Measurements from ENCODE around the gene EMC8. TPM values are rescaled to one million over a fixed set of nuclear protein-coding genes. Genes with fewer than 3 reads are reported as not detected.
A peak's percentile ranks its signal among the peaks of the same experiment; 100 is the strongest.

EMC8 gene
- total and polyA plus RNA-seq, 2 donors from 2014 or later, result 20.9 to 24.7 TPM

DNA sequence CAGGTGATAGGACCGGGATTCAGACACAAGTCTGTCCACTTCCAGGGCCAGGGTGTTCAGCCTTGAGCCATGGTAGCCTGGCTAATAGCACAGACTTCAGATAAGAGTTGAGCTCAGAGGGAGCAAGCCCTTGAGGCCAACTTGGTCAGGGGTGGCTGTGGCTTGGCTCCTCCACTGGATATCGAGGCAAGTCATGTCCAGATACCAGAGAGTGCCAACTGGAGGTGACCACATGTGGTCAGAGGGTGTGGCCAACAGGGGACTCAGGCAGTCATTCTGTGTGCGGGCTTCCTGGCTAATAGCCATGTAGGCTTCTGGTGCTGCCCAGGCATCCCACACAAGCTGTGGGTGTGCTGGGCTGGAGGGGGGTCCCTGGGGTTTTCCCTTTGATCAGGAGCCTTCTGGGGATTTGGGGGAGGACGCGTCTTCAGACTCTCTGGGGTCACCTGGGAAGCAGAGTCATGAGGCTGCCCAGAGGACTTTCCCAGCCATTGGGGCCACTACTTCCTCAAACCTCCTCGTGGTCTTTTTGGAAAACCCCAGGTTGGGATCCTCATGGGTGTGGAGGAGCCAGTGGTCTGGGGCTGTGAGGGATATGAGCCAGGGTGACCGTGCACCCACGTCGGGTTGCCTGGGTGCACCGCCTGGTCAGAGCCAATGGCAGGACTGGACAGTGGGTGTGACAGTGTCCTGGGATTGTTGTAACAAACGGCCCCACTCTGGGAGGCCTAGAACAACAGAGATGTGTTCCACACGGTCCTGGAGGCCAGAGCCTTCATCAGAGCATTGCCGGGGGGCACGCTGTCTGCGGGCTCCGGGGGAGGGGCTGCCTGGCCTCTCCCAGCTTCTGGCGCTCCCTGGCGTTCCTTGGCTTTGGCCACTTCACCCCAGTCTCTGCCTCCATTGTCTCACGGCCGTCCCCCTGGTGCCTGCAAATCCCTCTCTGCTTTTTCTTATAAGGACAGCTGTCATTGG lies 25.1 kb upstream of the EMC8 start:
- DNase-seq (peak in 1 of 5 donors; percentile 50), FAIRE-seq (no peak)
- Histone ChIP-seq H3K9ac (ENCODE audit: low read length in 3 of 3) (no peak overlapping the region), H3K27me3 (ENCODE audit: control insufficient read depth, insufficient read depth, low read length) (peaks cover 3% of the 10 kb centered on the region), H3K4me3 (ENCODE audit: low read length in 3 of 3) (no peak overlapping the region), H3K9me3 (ENCODE audit: control insufficient read depth in 2 of 3, insufficient read depth in 1 of 3, low read length in 3 of 3) (peaks cover 0 to 2% (median 0%) of the 10 kb centered on the region in 3 donors), H3K27ac (ENCODE audit: low read depth in 2 of 2, low read length in 2 of 2) (no peak overlapping the region), H3K36me3 (ENCODE audit: control insufficient read depth in 2 of 3, insufficient read depth in 3 of 3, low read length in 3 of 3) (no peaks in the 10 kb centered on the region), H3K4me1 (ENCODE audit: control insufficient read depth in 2 of 3, insufficient read depth in 2 of 3, low read depth in 1 of 3, low read length in 3 of 3) (no peaks in the 10 kb centered on the region)
- intact Hi-C loops (cut with DNase I), result loop anchor here (5.0 to 10.0 kb wide), 2 partner anchors 163 to 190 kb away; no protein-coding TSS in a partner anchor
- TF ChIP-seq, protein P1, sequence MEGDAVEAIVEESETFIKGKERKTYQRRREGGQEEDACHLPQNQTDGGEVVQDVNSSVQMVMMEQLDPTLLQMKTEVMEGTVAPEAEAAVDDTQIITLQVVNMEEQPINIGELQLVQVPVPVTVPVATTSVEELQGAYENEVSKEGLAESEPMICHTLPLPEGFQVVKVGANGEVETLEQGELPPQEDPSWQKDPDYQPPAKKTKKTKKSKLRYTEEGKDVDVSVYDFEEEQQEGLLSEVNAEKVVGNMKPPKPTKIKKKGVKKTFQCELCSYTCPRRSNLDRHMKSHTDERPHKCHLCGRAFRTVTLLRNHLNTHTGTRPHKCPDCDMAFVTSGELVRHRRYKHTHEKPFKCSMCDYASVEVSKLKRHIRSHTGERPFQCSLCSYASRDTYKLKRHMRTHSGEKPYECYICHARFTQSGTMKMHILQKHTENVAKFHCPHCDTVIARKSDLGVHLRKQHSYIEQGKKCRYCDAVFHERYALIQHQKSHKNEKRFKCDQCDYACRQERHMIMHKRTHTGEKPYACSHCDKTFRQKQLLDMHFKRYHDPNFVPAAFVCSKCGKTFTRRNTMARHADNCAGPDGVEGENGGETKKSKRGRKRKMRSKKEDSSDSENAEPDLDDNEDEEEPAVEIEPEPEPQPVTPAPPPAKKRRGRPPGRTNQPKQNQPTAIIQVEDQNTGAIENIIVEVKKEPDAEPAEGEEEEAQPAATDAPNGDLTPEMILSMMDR (IDR thresholded peaks at IDR 0.05; ENCODE audit: borderline replicate concordance, extremely low read depth, insufficient read depth), result no peak

DNA sequence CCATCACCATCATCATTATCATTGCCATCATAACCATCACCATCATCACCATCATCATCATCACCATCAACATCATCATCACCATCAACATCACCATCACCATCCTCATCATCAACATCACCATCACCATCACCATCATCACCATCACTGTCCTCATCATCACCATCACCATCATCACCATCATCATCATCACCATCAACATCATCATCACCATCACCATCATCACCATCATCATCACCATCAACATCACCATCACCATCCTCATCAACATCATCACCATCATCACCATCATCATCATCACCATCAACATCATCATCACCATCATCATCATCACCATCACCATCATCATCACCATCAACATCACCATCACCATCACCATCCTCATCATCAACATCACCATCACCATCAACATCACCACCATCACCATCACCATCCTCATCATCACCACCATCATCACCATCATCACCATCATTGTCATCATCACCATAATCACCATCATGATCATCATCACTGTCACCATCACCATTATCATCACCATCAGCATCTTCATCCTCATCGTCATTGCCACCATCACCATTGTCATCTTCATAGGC lies 24.1 kb upstream of the EMC8 start:
- Histone ChIP-seq H3K9me3 (ENCODE audit: control insufficient read depth in 2 of 3, insufficient read depth in 1 of 3, low read length in 3 of 3) (peaks cover 0 to 2% (median 0%) of the 10 kb centered on the region in 3 donors), H3K36me3 (ENCODE audit: control insufficient read depth in 2 of 3, insufficient read depth in 3 of 3, low read length in 3 of 3) (no peaks in the 10 kb centered on the region), H3K27me3 (ENCODE audit: control insufficient read depth, insufficient read depth, low read length) (peaks cover 3% of the 10 kb centered on the region), H3K4me1 (ENCODE audit: control insufficient read depth in 2 of 3, insufficient read depth in 2 of 3, low read depth in 1 of 3, low read length in 3 of 3) (no peaks in the 10 kb centered on the region), H3K9ac (ENCODE audit: low read length in 3 of 3) (no peak overlapping the region), H3K27ac (ENCODE audit: low read depth in 2 of 2, low read length in 2 of 2) (no peak overlapping the region), H3K4me3 (ENCODE audit: low read length in 3 of 3) (no peak overlapping the region)
- DNase-seq (no peak), FAIRE-seq (no peak)
- TF ChIP-seq, protein P1 (IDR thresholded peaks at IDR 0.05; ENCODE audit: borderline replicate concordance, extremely low read depth, insufficient read depth), result no peak
- intact Hi-C loops (cut with DNase I), result loop anchor here (5.0 to 10.0 kb wide), 2 partner anchors 164 to 191 kb away; no protein-coding TSS in a partner anchor

DNA sequence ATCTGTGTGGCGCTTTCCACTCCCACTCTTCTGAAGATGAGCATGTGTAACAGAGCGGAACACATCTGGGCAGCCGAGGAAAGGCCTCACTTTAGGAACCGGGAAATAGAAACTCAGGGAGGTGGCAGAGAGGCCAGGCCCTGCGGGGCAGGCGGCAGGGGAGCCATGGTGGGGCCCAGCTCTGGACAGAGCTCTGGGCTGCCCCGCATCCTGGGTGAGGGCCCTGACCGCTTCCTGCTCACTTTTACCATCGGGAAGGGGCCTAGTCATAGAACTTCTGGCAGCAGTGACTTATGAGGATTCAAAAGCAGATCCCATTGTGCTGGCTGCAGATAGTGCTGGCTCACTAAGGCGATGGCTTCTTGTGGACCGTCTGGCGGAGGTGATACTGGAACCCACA lies 22.8 kb upstream of the EMC8 start:
- H3K4me1 ChIP-seq (ENCODE audit: control insufficient read depth in 2 of 3, insufficient read depth in 2 of 3, low read depth in 1 of 3, low read length in 3 of 3), result no peaks in the 10 kb centered on the region
- H3K9me3 ChIP-seq (ENCODE audit: control insufficient read depth in 2 of 3, insufficient read depth in 1 of 3, low read length in 3 of 3), result peaks cover 0 to 2% (median 0%) of the 10 kb centered on the region in 3 donors
- H3K36me3 ChIP-seq (ENCODE audit: control insufficient read depth in 2 of 3, insufficient read depth in 3 of 3, low read length in 3 of 3), result no peaks in the 10 kb centered on the region
- H3K27ac ChIP-seq (ENCODE audit: low read depth in 2 of 2, low read length in 2 of 2), result no peak overlapping the region
- H3K4me3 ChIP-seq (ENCODE audit: low read length in 3 of 3), result no peak overlapping the region
- H3K9ac ChIP-seq (ENCODE audit: low read length in 3 of 3), result no peak overlapping the region
- no peak for FAIRE-seq
- intact Hi-C loops (cut with DNase I), result loop anchor here (5.0 to 10.0 kb wide), 2 partner anchors 165 to 193 kb away; no protein-coding TSS in a partner anchor
- peak in 1 of 5 donors; percentile 36 for DNase-seq
- TF ChIP-seq, protein P1 (IDR thresholded peaks at IDR 0.05; ENCODE audit: borderline replicate concordance, extremely low read depth, insufficient read depth), result no peak
- peaks cover 3% of the 10 kb centered on the region for H3K27me3 ChIP-seq (ENCODE audit: control insufficient read depth, insufficient read depth, low read length)

All from kidney (tissue), 14 donors.